ENCODE data around the gene MAP3K10. TPM values are rescaled to one million over a fixed set of nuclear protein-coding genes. Genes with fewer than 3 reads are reported as not detected.

MAP3K10 gene
- total and polyA plus RNA-seq, 7 experiments from 2014 or later = 0.09 to 31.5 (median 22.5) TPM

DNA sequence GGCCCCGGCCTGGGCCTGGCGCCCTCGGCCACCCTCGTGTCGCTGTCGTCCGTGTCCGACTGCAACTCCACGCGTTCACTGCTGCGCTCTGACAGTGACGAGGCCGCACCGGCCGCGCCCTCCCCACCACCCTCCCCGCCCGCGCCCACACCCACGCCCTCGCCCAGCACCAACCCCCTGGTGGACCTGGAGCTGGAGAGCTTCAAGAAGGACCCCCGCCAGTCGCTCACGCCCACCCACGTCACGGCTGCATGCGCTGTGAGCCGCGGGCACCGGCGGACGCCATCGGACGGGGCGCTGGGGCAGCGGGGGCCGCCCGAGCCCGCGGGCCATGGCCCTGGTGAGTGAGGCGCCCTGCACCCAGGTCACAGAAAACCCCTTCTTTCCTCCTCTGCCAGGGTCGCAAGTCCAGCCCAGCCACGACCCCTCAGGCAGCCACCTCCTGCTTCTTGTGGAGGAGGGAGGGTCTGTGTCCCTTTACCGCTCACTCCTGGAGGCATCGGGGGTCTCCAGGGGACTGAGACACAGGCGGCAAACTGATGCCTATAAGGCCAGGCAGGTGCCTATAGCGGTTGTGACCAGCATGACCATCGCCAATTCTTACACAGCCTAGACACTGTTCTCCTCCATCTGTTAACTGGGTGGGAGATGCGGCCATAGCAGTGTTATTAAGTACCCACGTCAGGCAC is 22.8 kb downstream of the MAP3K10 start:
- DNase-seq (no peak), ATAC-seq (no peak)
- Mint-ChIP-seq H3K36me3 (peaks cover 0 to 10% (median 4%) of the 10 kb centered on the region in 5 donors), H3K4me1 (peaks cover 4 to 8% (median 6%) of the 10 kb centered on the region in 7 donors), H3K27ac (no peak overlapping the region), H3K9me3 (no peaks in the 10 kb centered on the region), H3K27me3 (peaks cover 15 to 28% (median 18%) of the 10 kb centered on the region in 5 donors), H3K4me3 (no peak overlapping the region)
- POLR2A ChIA-PET = no interaction called here
- Histone ChIP-seq H3K27me3 (ENCODE audit: control insufficient read depth in 2 of 2, insufficient read depth in 2 of 2, low read length in 2 of 2) (peaks cover 10 to 16% of the 10 kb centered on the region in 2 donors), H3K9me3 (ENCODE audit: control insufficient read depth in 2 of 3, low read length in 3 of 3) (no peaks in the 10 kb centered on the region), H3K27ac (ENCODE audit: low read depth, low read length) (no peak overlapping the region), H3K36me3 (ENCODE audit: control insufficient read depth in 2 of 3, insufficient read depth in 3 of 3, low read length in 3 of 3) (peaks cover 0 to 7% (median 0%) of the 10 kb centered on the region in 3 experiments), H3K4me1 (ENCODE audit: control insufficient read depth in 2 of 2, insufficient read depth in 2 of 2, low read length in 2 of 2) (peaks cover 0 to 4% of the 10 kb centered on the region in 2 donors), H3K4me3 (ENCODE audit: low read length) (no peak overlapping the region)
- intact Hi-C loops (cut with micrococcal nuclease) = no loop called here
- CTCF ChIA-PET = no interaction called here

DNA sequence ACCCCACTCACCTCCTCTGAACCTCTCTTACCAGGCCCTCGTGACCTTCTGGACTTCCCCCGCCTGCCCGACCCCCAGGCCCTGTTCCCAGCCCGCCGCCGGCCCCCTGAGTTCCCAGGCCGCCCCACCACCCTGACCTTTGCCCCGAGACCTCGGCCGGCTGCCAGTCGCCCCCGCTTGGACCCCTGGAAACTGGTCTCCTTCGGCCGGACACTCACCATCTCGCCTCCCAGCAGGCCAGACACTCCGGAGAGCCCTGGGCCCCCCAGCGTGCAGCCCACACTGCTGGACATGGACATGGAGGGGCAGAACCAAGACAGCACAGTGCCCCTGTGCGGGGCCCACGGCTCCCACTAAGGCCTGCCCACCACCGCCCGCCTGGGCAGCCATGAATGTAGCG is 23.7 kb downstream of the MAP3K10 start:
- no peak for ATAC-seq
- Mint-ChIP-seq H3K4me1 (peaks cover 4 to 8% (median 6%) of the 10 kb centered on the region in 7 donors), H3K36me3 (peaks cover 0 to 6% (median 4%) of the 10 kb centered on the region in 5 donors), H3K27ac (no peak overlapping the region), H3K9me3 (peaks cover 0 to 2% (median 0%) of the 10 kb centered on the region in 11 donors), H3K27me3 (peaks cover 24 to 37% (median 27%) of the 10 kb centered on the region in 5 donors), H3K4me3 (no peak overlapping the region)
- ChIA-PET CTCF (no interaction called here), POLR2A (no interaction called here)
- H3K27me3 ChIP-seq (ENCODE audit: control insufficient read depth in 2 of 2, insufficient read depth in 2 of 2, low read length in 2 of 2) = peaks cover 10 to 21% of the 10 kb centered on the region in 2 donors
- no peak overlapping the region for H3K4me3 ChIP-seq (ENCODE audit: low read length)
- H3K9me3 ChIP-seq (ENCODE audit: control insufficient read depth in 2 of 3, low read length in 3 of 3) = no peaks in the 10 kb centered on the region
- peaks cover 0 to 5% (median 0%) of the 10 kb centered on the region in 3 experiments for H3K36me3 ChIP-seq (ENCODE audit: control insufficient read depth in 2 of 3, insufficient read depth in 3 of 3, low read length in 3 of 3)
- intact Hi-C loops (cut with micrococcal nuclease) = no loop called here
- H3K4me1 ChIP-seq (ENCODE audit: control insufficient read depth in 2 of 2, insufficient read depth in 2 of 2, low read length in 2 of 2) = peaks cover 0 to 4% of the 10 kb centered on the region in 2 donors
- H3K27ac ChIP-seq (ENCODE audit: low read depth, low read length) = no peak overlapping the region
- no peak for DNase-seq

DNA sequence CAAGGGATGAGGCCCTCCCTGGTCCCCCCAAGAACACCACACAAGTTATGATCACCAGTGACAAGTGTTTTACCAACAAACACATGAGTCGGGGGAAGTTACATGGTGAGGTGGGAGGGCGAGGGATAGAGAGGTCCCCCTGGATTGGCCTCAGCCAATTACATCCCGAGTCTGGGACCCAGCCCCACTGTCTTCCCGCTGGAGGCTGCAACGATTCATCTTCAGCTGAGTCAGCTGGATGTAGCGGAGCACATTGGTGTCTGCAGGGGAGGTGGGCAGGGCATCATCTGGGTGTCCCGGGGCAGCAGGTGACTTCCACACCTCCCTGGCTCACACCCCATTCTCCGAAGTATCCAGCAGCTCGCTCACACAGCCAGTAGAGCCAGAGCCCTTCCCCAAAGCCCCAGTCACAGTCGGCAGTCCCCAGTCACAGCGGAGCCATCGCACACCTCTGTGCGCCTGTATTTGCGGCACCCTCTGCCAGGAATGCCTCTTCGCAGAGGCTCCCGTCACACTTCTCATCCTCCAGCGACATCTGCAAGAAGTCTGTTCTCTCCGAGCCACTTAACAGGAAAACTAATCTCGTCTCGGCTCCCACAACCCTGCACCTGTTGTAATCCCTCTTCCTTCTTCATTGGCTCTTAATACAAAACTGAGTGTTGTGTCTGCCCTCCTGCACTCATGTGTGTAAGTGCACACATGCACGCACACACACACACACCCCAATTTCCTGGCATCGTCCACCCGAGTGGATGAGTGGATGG is 25.0 kb downstream of the MAP3K10 start:
- peaks cover 3 to 8% (median 6%) of the 10 kb centered on the region in 7 donors for H3K4me1 Mint-ChIP-seq
- peaks cover 0 to 6% (median 0%) of the 10 kb centered on the region in 5 donors for H3K36me3 Mint-ChIP-seq
- H3K9me3 ChIP-seq (ENCODE audit: control insufficient read depth in 2 of 3, low read length in 3 of 3) = no peaks in the 10 kb centered on the region
- H3K4me1 ChIP-seq (ENCODE audit: control insufficient read depth in 2 of 2, insufficient read depth in 2 of 2, low read length in 2 of 2) = peaks cover 0 to 4% of the 10 kb centered on the region in 2 donors
- ChIA-PET CTCF (no interaction called here), POLR2A (no interaction called here)
- H3K27me3 ChIP-seq (ENCODE audit: control insufficient read depth in 2 of 2, insufficient read depth in 2 of 2, low read length in 2 of 2) = peaks cover 10 to 24% of the 10 kb centered on the region in 2 donors
- peaks cover 0 to 2% (median 0%) of the 10 kb centered on the region in 11 donors for H3K9me3 Mint-ChIP-seq
- ATAC-seq (no peak), DNase-seq (no peak)
- H3K27ac ChIP-seq (ENCODE audit: low read depth, low read length) = no peak overlapping the region
- H3K36me3 ChIP-seq (ENCODE audit: control insufficient read depth in 2 of 3, insufficient read depth in 3 of 3, low read length in 3 of 3) = no peaks in the 10 kb centered on the region
- intact Hi-C loops (cut with micrococcal nuclease) = no loop called here
- H3K4me3 Mint-ChIP-seq = peak overlapping the region in 1 of 10 donors; percentile 41
- H3K4me3 ChIP-seq (ENCODE audit: low read length) = no peak overlapping the region
- H3K27me3 Mint-ChIP-seq = peaks cover 30 to 44% (median 36%) of the 10 kb centered on the region in 5 donors
- H3K27ac Mint-ChIP-seq = peak overlapping the region in 2 of 9 donors; percentile 11 to 26

DNA sequence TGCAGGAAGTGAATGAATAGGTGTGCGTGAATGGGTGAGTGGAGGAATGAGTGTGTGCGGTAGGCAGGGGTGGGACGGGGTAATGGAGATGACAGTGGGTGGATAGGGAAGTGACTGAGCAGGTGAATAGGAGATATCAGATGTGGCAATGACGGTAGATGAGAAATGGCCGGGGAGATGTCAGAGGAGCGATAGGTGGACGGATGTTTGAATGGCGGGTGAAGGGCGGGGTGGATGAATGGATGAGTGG is 25.5 kb downstream of the MAP3K10 start:
- Histone ChIP-seq H3K4me1 (ENCODE audit: control insufficient read depth in 2 of 2, insufficient read depth in 2 of 2, low read length in 2 of 2) (peaks cover 0 to 4% of the 10 kb centered on the region in 2 donors), H3K36me3 (ENCODE audit: control insufficient read depth in 2 of 3, insufficient read depth in 3 of 3, low read length in 3 of 3) (no peaks in the 10 kb centered on the region), H3K27me3 (ENCODE audit: control insufficient read depth in 2 of 2, insufficient read depth in 2 of 2, low read length in 2 of 2) (peaks cover 10 to 24% of the 10 kb centered on the region in 2 donors), H3K9me3 (ENCODE audit: control insufficient read depth in 2 of 3, low read length in 3 of 3) (no peaks in the 10 kb centered on the region), H3K27ac (ENCODE audit: low read depth, low read length) (no peak overlapping the region), H3K4me3 (ENCODE audit: low read length) (no peak overlapping the region)
- Mint-ChIP-seq H3K36me3 (peaks cover 0 to 6% (median under 1%) of the 10 kb centered on the region in 5 donors), H3K4me3 (peak overlapping the region in 1 of 10 donors; percentile 41), H3K27ac (peak overlapping the region in 2 of 9 donors; percentile 11 to 26), H3K9me3 (peaks cover 0 to 2% (median 0%) of the 10 kb centered on the region in 11 donors), H3K27me3 (peaks cover 30 to 47% (median 41%) of the 10 kb centered on the region in 5 donors), H3K4me1 (peaks cover 3 to 8% (median 6%) of the 10 kb centered on the region in 7 donors)
- intact Hi-C loops (cut with micrococcal nuclease) = loop anchor here in 1 of 2 donors (1.0 kb wide), 1 partner anchor 72 kb away; no protein-coding TSS in a partner anchor
- POLR2A ChIA-PET = no interaction called here
- CTCF ChIA-PET = no interaction called here
- DNase-seq (no peak), ATAC-seq (no peak)

DNA sequence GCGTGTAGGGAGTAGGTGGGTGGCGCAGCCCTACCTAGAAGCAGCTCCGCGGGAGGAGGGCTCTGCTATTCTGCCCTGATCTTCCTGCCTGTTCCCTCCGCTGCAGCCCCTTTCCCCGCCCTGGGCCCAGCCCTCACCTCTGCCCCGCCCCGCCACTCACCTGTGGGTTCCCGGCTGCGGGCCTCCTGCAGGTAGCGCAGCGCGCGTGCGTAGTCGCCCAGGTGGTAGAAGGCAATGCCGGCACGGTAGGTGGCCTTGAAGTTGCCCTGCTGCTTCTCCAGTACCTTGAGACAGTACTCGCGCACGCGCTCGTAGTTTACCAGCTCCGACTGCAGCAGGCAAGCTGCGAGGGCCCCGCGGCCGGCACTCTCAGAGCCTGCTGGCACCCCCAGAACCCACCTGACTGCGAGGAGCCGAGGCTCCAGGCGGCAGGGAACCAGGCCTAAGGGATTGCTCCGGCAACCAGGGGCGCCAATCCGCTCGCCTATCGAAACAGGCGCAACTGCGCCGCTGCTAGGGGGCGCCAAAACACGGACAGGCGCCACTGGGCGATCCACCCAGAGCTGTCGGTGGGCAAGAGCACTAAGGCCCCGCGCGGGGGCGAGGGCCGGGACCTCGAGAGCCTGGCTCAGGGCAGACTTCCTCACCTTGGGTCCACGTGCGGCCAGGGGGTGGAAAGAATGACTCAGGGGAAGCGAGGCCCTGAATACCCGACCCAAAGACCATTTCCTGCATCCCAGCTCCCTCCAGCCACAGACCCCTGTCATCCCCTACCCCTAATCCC is 26.0 kb downstream of the MAP3K10 start:
- Mint-ChIP-seq H3K4me1 (peaks cover 8 to 13% (median 11%) of the 10 kb centered on the region in 7 donors), H3K9me3 (peaks cover 0 to 5% (median 2%) of the 10 kb centered on the region in 11 donors), H3K27me3 (peaks cover 36 to 51% (median 46%) of the 10 kb centered on the region in 5 donors), H3K4me3 (peak overlapping the region in 1 of 10 donors; percentile 41), H3K36me3 (peaks cover 0 to 8% (median 4%) of the 10 kb centered on the region in 5 donors), H3K27ac (no peak overlapping the region)
- intact Hi-C loops (cut with micrococcal nuclease) = loop anchor here in 1 of 2 donors (1.0 kb wide), 1 partner anchor 73 kb away; no protein-coding TSS in a partner anchor
- ATAC-seq = no peak
- peak in 1 of 9 donors; percentile 37 for DNase-seq
- Histone ChIP-seq H3K36me3 (ENCODE audit: control insufficient read depth in 2 of 3, insufficient read depth in 3 of 3, low read length in 3 of 3) (no peaks in the 10 kb centered on the region), H3K4me1 (ENCODE audit: control insufficient read depth in 2 of 2, insufficient read depth in 2 of 2, low read length in 2 of 2) (peaks cover 0 to 4% of the 10 kb centered on the region in 2 donors), H3K27me3 (ENCODE audit: control insufficient read depth in 2 of 2, insufficient read depth in 2 of 2, low read length in 2 of 2) (peaks cover 10 to 24% of the 10 kb centered on the region in 2 donors), H3K9me3 (ENCODE audit: control insufficient read depth in 2 of 3, low read length in 3 of 3) (no peaks in the 10 kb centered on the region), H3K4me3 (ENCODE audit: low read length) (no peak overlapping the region), H3K27ac (ENCODE audit: low read depth, low read length) (no peak overlapping the region)
- CTCF ChIA-PET = interaction anchor here (1.3 kb wide), 1 partner anchor 77 kb away, joined by 4 read pairs; no protein-coding TSS in a partner anchor
- POLR2A ChIA-PET = no interaction called here
